22Rv1 (cell line): Measurements from ENCODE around the gene NFASC.
A peak's percentile ranks its signal among the peaks of the same experiment; 100 is the strongest.

Experiments
- H3K27ac ChIP-seq: fragments of 450-650 bp; 2 replicates; pipeline ENCODE4 v1.5.1; 2017
- CTCF ChIP-seq: fragments of 450-650 bp; IDR thresholded peaks from 2 replicates; pipeline ENCODE4 v1.5.1; 2017; ENCODE audit warnings: mild to moderate bottlenecking
- ZFX ChIP-seq: fragments of 450-650 bp; IDR thresholded peaks from 2 replicates; pipeline ENCODE4 v1.6.1; 2017; ENCODE audit warnings: antibody characterized with exemption, borderline replicate concordance

The NFASC gene

DNA sequence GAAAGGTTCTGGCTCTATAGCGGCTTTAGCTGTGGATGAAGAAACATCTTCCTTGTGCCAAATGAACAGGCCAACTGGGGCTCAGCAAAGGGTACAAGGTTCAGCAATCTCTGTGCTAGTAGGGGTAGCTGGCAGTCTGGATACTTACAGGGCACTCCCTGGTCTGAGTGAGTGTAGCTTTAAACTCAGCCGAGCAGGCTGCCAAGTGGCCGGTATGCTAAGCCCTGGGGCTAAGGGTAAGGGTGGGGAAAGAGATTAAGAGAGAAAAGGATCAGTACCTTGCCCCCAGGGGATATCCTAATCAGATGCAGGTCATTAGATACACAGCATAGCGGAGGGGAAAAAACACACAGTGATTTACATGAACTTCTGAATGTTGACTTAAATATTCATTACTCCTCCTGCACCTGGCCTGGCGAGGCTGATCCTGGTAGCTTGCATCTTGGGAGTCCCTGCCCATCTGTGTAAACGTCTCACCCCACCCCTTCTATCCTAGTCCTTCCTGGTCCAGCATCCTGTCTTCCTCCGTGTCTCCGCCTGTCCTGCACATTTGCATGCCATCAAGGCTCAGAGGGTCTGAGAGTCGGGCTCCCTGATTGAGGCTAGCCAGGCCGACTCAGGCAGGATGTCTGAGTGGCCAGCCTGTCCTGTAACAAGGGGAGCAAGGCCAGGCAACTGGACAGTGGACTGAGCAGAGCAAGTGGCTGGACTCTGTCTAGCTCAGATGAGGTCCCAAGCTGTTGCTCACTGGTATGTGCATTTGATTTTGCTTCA lies 132.9 kb downstream of the NFASC start:
- peak overlapping the region; percentile 57 for H3K27ac ChIP-seq
- no peak for TF ChIP-seq CTCF
- no peak for TF ChIP-seq ZFX

DNA sequence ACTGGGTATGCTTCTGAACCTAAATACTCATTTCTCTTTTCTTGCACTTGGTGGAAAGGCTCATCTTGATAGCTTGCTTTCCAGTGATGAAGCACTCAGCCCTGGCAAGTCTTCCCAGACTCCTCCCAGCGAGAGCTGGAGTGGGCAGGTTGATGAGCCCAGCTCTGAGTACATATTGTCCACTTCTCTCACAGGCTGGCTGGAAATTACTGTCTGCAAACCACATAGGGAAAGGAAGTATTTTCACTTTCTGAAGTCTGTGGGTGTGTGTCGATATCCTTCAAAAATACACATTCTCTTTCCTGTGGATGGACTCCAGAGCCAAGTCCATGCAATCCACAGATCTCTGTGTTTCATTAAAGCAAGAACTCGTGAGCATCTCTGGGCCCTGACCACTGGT lies 133.7 kb downstream of the NFASC start:
- TF ChIP-seq CTCF (no peak), ZFX (no peak)
- peak overlapping the region; percentile 57 for H3K27ac ChIP-seq

DNA sequence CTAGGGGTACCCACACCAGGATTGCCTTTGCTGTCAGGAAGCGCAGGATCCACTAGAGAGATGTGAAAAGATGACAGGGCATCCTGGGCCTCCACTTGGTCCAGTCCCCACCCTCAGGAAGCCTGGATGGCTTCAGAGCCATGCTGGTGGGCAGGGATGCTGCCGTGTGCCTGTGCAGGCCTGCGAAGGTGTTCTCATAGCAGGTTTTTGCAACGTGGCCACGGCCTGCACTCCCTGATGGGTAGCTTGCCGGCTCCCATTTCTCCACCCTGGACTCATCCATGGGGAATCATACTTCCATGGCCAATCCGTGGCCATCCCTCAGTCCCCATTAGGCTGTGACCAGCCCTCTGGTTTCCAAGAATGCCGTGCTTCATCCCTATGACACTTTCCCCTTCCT lies 138.2 kb downstream of the NFASC start:
- TF ChIP-seq CTCF = no peak
- no peak for TF ChIP-seq ZFX
- H3K27ac ChIP-seq = no peak overlapping the region

- TF ChIP-seq ZFX = no peak
- no peak for TF ChIP-seq CTCF
- no peak overlapping the region for H3K27ac ChIP-seq
These were observed 139.0 kb downstream of the NFASC start for GRCh38 chr1:205009670-205010069.

GRCh38 chr1:205012391-205013140 lies 141.9 kb downstream of the NFASC start:
- no peak for TF ChIP-seq ZFX
- TF ChIP-seq CTCF = no peak
- no peak overlapping the region for H3K27ac ChIP-seq

- no peak for TF ChIP-seq CTCF
- no peak overlapping the region for H3K27ac ChIP-seq
These were observed 143.2 kb downstream of the NFASC start for GRCh38 chr1:205013683-205014367.

GRCh38 chr1:205014783-205015182 lies 144.1 kb downstream of the NFASC start:
- TF ChIP-seq CTCF = no peak
- TF ChIP-seq ZFX = no peak
- H3K27ac ChIP-seq = no peak overlapping the region
